BJ (cell line): ENCODE measurements around the gene SYPL1. TPM values are rescaled to one million over a fixed set of nuclear protein-coding genes. Genes with fewer than 3 reads are reported as not detected.

Experiments used
- CTCF ChIA-PET: fragments of 350-600 bp; formaldehyde crosslinking; extraction: SDS; loops from one replicate; lab custom pipeline; 2021; ENCODE audit warnings: antibody characterized with exemption, inconsistent platforms; lab: Yijun Ruan, JAX
- POLR2A ChIA-PET: fragments of 300-600 bp; sonication (Branson Sonifier 250); formaldehyde crosslinking; extraction: SDS; loops from one replicate; lab custom pipeline; 2021; ENCODE audit warnings: antibody characterized with exemption; lab: Charles Lee
- DNase-seq: peaks from one replicate; pipeline ENCODE4 v3.0.0-alpha.2; 2011; ENCODE audit warnings: low read depth
- H3K27me3 ChIP-seq: 2 replicates; pipeline ENCODE4 v1.6.0; 2011; ENCODE audit warnings: low read length; ENCODE audit not compliant: control insufficient read depth, insufficient read depth
- H3K36me3 ChIP-seq: 2 replicates; pipeline ENCODE4 v1.5.1; 2011; ENCODE audit warnings: low read length; ENCODE audit not compliant: control insufficient read depth, insufficient read depth
- H3K4me3 ChIP-seq: 2 replicates; pipeline ENCODE4 v1.5.1; 2011; ENCODE audit warnings: low read depth, mild to moderate bottlenecking, control low read depth, low read length
- polyA plus RNA-seq: library from polyadenylated mRNA; depleted of rRNA; stranded (reverse); fragments of >200 nt; gene quantifications from 2 replicates; pipeline ENCODE4 v1.2.3, GENCODE V29; 2011
- TF ChIP-seq, protein P1 (sequence below): IDR thresholded peaks from 2 replicates; pipeline ENCODE4 v1.5.1; 2011; ENCODE audit warnings: low read depth, mild to moderate bottlenecking, control low read depth, inconsistent platforms, low read length, moderate library complexity; ENCODE audit not compliant: insufficient read depth

SYPL1 gene
- polyA plus RNA-seq, 1 experiment: 39.9 TPM

DNA sequence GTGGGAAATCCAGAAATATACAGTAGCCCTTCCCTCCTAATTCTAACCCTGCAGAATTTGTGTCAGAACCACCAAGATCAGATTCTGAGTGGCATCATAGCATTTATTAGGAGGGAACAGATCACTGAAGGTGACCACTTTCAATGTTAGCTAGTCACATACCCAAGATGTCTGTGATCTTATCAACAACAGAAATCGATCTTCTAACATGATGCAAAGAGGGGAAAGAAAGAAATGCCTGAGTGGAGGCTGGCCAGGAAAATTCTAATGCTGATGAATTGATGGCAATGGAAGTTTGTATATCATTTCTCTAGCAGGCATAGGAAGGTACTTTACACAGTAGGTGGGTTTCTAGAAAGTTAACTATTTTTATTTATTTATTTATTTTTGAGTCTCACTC, 10.6 kb upstream of the SYPL1 start:
- TF ChIP-seq, protein P1, sequence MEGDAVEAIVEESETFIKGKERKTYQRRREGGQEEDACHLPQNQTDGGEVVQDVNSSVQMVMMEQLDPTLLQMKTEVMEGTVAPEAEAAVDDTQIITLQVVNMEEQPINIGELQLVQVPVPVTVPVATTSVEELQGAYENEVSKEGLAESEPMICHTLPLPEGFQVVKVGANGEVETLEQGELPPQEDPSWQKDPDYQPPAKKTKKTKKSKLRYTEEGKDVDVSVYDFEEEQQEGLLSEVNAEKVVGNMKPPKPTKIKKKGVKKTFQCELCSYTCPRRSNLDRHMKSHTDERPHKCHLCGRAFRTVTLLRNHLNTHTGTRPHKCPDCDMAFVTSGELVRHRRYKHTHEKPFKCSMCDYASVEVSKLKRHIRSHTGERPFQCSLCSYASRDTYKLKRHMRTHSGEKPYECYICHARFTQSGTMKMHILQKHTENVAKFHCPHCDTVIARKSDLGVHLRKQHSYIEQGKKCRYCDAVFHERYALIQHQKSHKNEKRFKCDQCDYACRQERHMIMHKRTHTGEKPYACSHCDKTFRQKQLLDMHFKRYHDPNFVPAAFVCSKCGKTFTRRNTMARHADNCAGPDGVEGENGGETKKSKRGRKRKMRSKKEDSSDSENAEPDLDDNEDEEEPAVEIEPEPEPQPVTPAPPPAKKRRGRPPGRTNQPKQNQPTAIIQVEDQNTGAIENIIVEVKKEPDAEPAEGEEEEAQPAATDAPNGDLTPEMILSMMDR: no peak
- ChIA-PET POLR2A (no interaction called here), CTCF (interaction anchor here (0.7 kb wide), 1 partner anchor 31 kb away, joined by 3 read pairs; no protein-coding TSS in a partner anchor)
- H3K4me3 ChIP-seq: no peak overlapping the region
- no peak for DNase-seq
- no peaks in the 10 kb centered on the region for H3K27me3 ChIP-seq
- no peaks in the 10 kb centered on the region for H3K36me3 ChIP-seq

DNA sequence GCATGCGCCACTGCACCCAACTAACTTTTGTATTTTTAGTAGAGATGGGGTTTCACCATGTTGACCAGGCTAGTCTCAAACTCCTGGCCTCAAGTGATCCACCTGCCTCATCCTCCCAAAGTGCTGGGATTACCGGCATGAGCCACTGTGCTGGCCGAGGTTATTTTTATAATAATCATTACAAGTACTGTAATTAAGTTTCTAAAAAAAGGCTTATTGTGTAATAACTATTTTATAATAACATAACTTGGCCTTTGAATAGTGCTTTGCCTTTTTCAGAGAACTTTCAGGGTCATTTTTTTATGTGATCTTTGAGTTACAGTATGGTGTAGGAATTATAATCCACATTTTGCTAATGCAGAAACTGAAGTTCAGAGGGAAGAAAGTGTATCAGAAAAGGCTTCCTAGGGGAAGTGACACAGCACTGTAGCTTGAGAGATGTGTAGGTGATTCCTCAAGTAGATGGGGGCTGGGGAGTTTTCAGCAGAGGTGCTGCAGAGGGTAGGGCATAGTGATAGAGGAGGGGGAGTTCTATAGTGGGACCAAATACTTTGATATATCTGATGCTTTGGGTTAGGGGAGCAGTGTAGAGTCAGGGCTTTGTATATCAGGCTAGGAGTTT, 9.2 kb upstream of the SYPL1 start:
- Histone ChIP-seq H3K36me3 (no peaks in the 10 kb centered on the region), H3K27me3 (no peaks in the 10 kb centered on the region), H3K4me3 (no peak overlapping the region)
- ChIA-PET CTCF (interaction anchor here (1.0 kb wide), 1 partner anchor 33 kb away, joined by 3 read pairs; no protein-coding TSS in a partner anchor), POLR2A (no interaction called here)
- TF ChIP-seq, protein P1: no peak
- no peak for DNase-seq

DNA sequence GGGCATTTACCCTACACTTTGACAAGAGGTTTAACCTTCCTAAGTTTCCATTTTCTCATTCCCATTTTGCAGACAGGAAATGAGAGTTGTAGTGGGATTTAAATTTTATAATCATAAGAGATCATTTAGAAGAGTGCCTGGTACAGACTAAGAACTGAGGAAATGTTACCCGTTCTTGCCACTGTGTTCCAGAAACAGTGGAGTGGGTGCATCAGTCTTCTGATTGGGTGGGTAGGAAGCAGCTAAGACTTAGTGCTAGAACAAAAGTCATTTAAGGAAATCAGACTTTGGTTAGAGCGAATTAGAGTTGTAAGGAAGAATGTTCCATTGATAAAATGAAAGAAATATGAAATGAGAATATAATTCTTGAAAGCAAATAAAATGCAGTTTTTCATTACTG, 8.4 kb upstream of the SYPL1 start:
- Histone ChIP-seq H3K4me3 (no peak overlapping the region), H3K27me3 (no peaks in the 10 kb centered on the region), H3K36me3 (no peaks in the 10 kb centered on the region)
- ChIA-PET POLR2A (interaction anchor here (0.6 kb wide), 1 partner anchor 11 kb away, joined by 7 read pairs; no protein-coding TSS in a partner anchor), CTCF (no interaction called here)
- TF ChIP-seq, protein P1: no peak
- DNase-seq: no peak

DNA sequence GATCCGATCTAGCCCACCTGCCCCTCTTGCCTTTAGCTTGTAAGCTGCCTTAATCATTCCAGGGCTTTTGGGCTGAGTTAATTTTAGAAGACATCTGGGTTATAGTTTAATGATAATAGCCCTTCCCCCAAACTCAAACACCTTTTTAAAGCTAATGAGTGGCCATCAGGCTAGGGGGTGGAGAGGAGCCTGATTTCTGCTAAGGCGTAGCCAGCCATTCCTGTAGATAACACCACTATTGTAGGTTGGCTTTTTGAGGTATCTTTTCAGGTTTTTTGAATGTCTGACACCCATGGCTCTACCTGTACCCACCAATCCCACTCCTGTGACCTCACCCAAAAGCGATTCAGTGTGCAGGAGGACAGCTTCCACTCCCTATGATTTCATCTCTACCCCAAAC, 7.6 kb upstream of the SYPL1 start:
- TF ChIP-seq, protein P1: no peak
- no peak for DNase-seq

DNA sequence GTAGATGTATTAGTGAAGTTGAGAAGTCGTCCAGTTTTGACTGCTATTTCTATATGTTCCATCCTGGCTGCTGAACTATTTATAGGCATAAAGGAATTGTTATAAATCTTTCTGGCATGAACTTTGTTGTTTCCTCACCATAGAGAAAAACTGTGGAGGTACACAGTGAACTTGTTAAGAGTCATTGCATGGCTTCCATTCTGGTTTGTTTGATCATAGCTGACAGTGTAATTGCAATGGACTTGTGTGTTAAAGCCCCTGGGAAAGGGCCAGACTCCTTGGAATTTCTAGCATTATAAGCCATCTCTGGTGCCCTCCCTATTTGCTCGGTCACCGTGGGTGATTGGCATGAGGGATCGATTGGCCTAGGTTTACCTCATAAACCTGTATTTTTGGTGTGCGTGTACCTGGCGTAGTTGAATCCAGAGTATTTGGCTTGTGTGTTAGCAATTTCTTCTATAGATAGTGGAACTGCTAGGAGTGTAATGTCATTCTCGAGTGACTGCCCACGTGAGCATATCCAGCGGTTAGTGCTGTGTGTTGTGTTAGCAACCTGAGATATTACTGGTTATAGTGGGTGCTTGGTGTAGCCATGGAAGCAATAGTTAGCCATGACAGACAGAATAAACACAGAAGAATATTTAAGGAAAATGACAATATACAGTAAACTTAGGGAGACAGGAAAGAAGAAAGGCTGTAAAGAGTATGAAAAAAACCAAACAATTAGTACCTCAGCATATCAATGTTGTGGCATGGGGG, 5.9 kb upstream of the SYPL1 start:
- no peak for DNase-seq
- H3K36me3 ChIP-seq: no peaks in the 10 kb centered on the region
- no peak overlapping the region for H3K4me3 ChIP-seq
- POLR2A ChIA-PET: no interaction called here
- TF ChIP-seq, protein P1: no peak
- no peaks in the 10 kb centered on the region for H3K27me3 ChIP-seq
- CTCF ChIA-PET: interaction anchor here (1.0 kb wide), 1 partner anchor 17 kb away, joined by 3 read pairs; no protein-coding TSS in a partner anchor

More for the DNA sequence above, 7.6 kb upstream of the SYPL1 start:
- no peak overlapping the region for H3K4me3 ChIP-seq
- ChIA-PET CTCF (interaction anchor here (0.7 to 1.3 kb wide), 2 partner anchors 20 to 34 kb away, joined by 3 read pairs; no protein-coding TSS in a partner anchor), POLR2A (no interaction called here)
- no peaks in the 10 kb centered on the region for H3K36me3 ChIP-seq
- no peaks in the 10 kb centered on the region for H3K27me3 ChIP-seq
